Right lobe of liver (tissue), 6 donors: Measurements from ENCODE around the gene HSPA12A. TPM values are rescaled to one million over a fixed set of nuclear protein-coding genes. Genes with fewer than 3 reads are reported as not detected.
A peak's percentile ranks its signal among the peaks of the same experiment; 100 is the strongest.

Experiments
- ATAC-seq, 4 donors: fragments of 200-7000 bp; cut with Tn5 transposase; one replicate each; pipeline ENCODE4 v1.9.1; 2020; ENCODE audit warnings: mild to moderate bottlenecking in 4 of 4, moderate library complexity in 4 of 4
- DNase-seq, 3 donors: peaks; one replicate each; pipeline ENCODE4 v3.0.0-alpha.2; 2020
- H3K27ac ChIP-seq, 3 donors: fragments of 200-600 bp; one replicate each; pipeline ENCODE4 v1.8.0; 2022
- H3K27me3 ChIP-seq, 2 donors: fragments of 200-600 bp; one replicate each; pipeline ENCODE4 v1.8.0; 2022
- H3K36me3 ChIP-seq, 4 donors: fragments of 200-600 bp; sonication (generic) in 1 of 4; one replicate each; pipeline versions ENCODE4 v1.5.1 to v1.8.0; 2017 to 2022; ENCODE audit warnings: control low read depth in 1 of 4
- H3K4me1 ChIP-seq, 4 donors: fragments of 200-600 bp; sonication (generic) in 1 of 4; one replicate each; pipeline versions ENCODE4 v1.5.1 to v1.8.0; 2017 to 2022; ENCODE audit warnings: control low read depth in 1 of 4
- H3K4me3 ChIP-seq, 3 donors: fragments of 200-600 bp; one replicate each; pipeline ENCODE4 v1.8.0; 2022
- H3K9me3 ChIP-seq, 4 donors: fragments of 200-600 bp; sonication (generic) in 1 of 4; one replicate each; pipeline versions ENCODE4 v1.5.1 to v1.8.0; 2017 to 2022; ENCODE audit warnings: control low read depth in 1 of 4
- POLR2A ChIP-seq: fragments of 450-650 bp; IDR thresholded peaks from one replicate; pipeline ENCODE4 v1.6.1; 2017; ENCODE audit warnings: antibody characterized with exemption, mild to moderate bottlenecking
- WGBS: methylation state at CpG from one replicate; pipeline ENCODE4 v1.1.6; 2018; ENCODE audit warnings: low coverage, low lambda C conversion rate; ENCODE audit not compliant: insufficient coverage; ENCODE audit errors: missing lambda C conversion rate; 5-methylcytosine and 5-hydroxymethylcytosine counted together
- intact Hi-C, 2 donors: fragments of 100-400 bp; cut with DNase I; formaldehyde crosslinking; loops; one replicate each; pipeline versions ENCODE4 v1.11.2 to v1.14.1; 2022
- total RNA-seq, 6 experiments: library from RNA; depleted of rRNA in 2 of 6; stranded (reverse); fragments of >200 nt in 2 of 6; fragmentation: NEBNext Ultra II Directional in 3 of 6; extraction: Animal tissue kit (Norgen Biotek cat#: 25700) in 3 of 6; gene quantifications; one replicate each; pipeline versions ENCODE4 v1.1.0 to v1.2.4, GENCODE V29; 2016 to 2023
- TF ChIP-seq, protein P1 (sequence below), 4 donors: fragments of 200-600 bp in 3 of 4; fragments of 450-650 bp in 1 of 4; IDR thresholded peaks; one replicate each; pipeline versions ENCODE4 v1.5.1 to v1.8.0; 2016 to 2022; ENCODE audit warnings: antibody characterized with exemption in 4 of 4, mild to moderate bottlenecking in 2 of 4
- donor health status: DM: no; HTN: yes; CAD: no.
- donor health status: DM: no; HTN: no; CAD: no.
- donor health status: DM: no; HTN: no; CAD: no.
- donor health status: DM: no; HTN: yes; CAD: no.
- donor health status: DM: no; HTN: yes; CAD: no.

HSPA12A gene
- total RNA-seq, 6 experiments from 2014 or later = 2.3 to 4.2 (median 2.9) TPM

- DNase-seq = no peak
- Histone ChIP-seq H3K4me3 (no peak overlapping the region), H3K27me3 (peaks cover 0 to 8% of the 10 kb centered on the region in 2 donors), H3K36me3 (no peaks in the 10 kb centered on the region), H3K9me3 (no peaks in the 10 kb centered on the region), H3K27ac (no peak overlapping the region), H3K4me1 (peaks cover 0 to 11% (median 0%) of the 10 kb centered on the region in 4 donors)
- intact Hi-C loops = no loop called here
- ATAC-seq = no peak
- WGBS = 63% methylated on average over 2 of the region's 12 CpGs
- TF ChIP-seq, protein P1, sequence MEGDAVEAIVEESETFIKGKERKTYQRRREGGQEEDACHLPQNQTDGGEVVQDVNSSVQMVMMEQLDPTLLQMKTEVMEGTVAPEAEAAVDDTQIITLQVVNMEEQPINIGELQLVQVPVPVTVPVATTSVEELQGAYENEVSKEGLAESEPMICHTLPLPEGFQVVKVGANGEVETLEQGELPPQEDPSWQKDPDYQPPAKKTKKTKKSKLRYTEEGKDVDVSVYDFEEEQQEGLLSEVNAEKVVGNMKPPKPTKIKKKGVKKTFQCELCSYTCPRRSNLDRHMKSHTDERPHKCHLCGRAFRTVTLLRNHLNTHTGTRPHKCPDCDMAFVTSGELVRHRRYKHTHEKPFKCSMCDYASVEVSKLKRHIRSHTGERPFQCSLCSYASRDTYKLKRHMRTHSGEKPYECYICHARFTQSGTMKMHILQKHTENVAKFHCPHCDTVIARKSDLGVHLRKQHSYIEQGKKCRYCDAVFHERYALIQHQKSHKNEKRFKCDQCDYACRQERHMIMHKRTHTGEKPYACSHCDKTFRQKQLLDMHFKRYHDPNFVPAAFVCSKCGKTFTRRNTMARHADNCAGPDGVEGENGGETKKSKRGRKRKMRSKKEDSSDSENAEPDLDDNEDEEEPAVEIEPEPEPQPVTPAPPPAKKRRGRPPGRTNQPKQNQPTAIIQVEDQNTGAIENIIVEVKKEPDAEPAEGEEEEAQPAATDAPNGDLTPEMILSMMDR (IDR thresholded peaks at IDR 0.05) = no peak
- TF ChIP-seq POLR2A = no peak
Measured at GRCh38 chr10:116744163-116744753, 1.9 kb upstream of the HSPA12A start.

DNA sequence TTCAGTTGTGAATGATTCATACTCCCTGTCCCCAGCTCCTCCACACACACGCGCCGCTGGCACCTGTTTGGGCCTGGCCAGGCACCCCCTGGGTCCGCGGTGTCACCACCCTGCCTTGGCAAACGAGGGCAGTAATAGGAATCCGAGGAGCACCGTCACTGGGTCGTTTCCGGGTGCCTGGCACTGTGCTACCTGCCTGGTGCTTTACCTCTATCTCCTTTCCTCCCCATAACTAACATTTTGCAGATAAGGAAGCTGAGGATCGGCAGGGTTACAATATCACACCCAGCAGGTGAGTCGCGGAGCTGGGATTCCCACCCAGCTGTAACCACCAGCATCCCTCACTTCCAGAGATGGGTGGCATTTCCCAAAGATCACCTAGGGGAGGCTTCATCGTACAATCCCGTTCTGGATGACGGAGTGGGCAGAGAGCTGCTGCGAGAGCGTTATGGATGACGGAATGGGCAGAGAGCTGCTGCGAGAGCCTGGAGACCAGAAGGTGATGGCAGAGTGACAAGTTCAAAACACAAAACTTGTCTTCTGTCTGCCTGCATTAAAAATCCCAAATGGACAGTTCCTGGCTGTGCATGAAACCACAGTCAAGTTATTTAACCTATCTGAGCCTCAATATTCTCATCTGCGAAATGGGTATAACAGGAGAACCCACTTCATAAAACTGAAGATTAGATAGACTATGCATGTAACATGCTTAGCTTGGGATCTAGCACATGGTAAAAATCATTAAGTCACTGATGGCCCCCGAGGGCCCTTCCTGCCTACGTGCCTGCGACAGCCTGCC is 1.1 kb upstream of the HSPA12A start:
- TF ChIP-seq, protein P1 (IDR thresholded peaks at IDR 0.05) = no peak
- no peak for TF ChIP-seq POLR2A
- no peak for ATAC-seq
- WGBS = 67% methylated on average over 15 of the region's 24 CpGs
- intact Hi-C loops = no loop called here
- Histone ChIP-seq H3K27ac (peak overlapping the region in 1 of 3 donors; percentile 36), H3K4me3 (peak overlapping the region; percentile 63 to 73 (median 70)), H3K9me3 (no peaks in the 10 kb centered on the region), H3K36me3 (no peaks in the 10 kb centered on the region), H3K27me3 (peaks cover 0 to 8% of the 10 kb centered on the region in 2 donors), H3K4me1 (peaks cover 0 to 11% (median 0%) of the 10 kb centered on the region in 4 donors)
- no peak for DNase-seq

DNA sequence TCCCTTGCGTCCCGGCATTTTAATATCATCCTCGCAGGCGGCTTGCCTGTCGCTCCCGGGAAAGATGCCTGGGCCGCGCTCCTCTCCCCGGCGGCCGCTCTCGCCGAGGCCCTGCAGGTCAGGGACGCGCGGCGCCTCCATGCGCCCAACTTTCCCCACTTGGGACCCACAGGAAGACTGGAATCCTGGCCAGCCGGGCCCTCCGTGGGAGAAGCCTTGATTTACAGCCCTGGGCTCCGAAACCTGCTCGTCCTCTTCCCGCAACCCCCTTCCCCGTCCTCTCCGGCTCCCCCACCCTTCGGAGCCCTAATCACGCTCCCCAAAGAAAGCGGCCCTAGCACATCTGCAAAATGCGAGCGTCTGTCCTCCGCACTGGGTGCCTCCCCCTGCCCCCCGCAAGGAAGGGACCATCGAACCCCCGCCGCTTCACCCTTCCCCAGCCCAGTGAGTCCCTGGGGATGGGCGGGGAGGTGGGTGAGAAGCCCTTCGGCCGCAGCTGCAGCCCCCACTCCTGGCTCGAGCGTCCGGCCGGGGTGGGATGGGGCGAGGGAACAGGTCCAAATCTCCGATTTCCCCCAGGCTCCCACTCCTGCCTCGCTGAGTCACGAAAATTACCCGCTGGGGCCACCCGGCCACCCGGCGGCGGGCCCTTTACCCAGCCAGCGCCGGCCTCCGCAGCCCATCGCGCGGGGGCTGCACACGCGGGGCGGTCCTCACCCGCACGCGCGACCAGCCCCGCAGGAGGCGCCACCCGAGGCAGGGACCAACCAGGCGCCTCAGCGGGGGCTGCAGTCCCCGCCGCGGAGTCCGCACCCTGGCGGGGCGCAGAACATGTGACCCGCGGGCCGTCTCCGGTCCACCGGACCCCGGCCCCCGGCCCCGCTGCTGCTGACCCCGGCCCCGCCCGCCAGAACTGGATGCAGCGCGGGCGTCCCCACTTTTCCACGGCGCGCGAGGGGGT is 695 bp downstream of the HSPA12A start:
- DNase-seq (peak in 1 of 3 donors; percentile 29), ATAC-seq (peak in 2 of 4 donors; percentile 2 to 5)
- TF ChIP-seq, protein P1 (IDR thresholded peaks at IDR 0.05) = no peak
- TF ChIP-seq POLR2A = no peak
- peaks cover 0 to 11% (median 0%) of the 10 kb centered on the region in 4 donors for H3K4me1 ChIP-seq
- no peaks in the 10 kb centered on the region for H3K36me3 ChIP-seq
- H3K9me3 ChIP-seq = no peaks in the 10 kb centered on the region
- no CpG with 5 or more reads among the region's 93 CpGs for WGBS
- H3K27ac ChIP-seq = no peak overlapping the region
- intact Hi-C loops = no loop called here
- peak overlapping the region; percentile 59 to 73 (median 63) for H3K4me3 ChIP-seq
- H3K27me3 ChIP-seq = peaks cover 0 to 8% of the 10 kb centered on the region in 2 donors

DNA sequence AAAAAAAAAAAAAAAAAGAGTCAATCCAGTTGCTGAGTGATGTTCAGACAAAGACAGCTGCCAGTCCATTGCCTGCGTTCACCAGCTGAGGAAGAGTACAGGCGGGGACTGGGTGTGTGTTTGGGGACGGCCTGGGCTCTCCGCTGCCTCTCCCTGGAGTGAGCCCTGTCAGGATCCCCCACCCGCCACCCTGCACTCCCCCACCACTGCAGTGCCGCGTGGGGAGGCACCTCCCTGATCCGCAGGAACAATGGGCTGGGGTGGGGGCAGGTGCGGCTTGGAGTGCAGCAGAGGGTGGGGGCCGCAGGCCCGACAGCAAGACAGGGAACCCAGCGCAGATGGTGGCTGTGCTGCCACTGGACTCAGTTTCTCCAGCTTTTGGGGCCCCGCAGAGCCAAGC is 1.4 kb downstream of the HSPA12A start:
- Histone ChIP-seq H3K9me3 (no peaks in the 10 kb centered on the region), H3K27ac (no peak overlapping the region), H3K4me3 (peak overlapping the region in 2 of 3 donors; percentile 63 to 73), H3K36me3 (no peaks in the 10 kb centered on the region), H3K27me3 (peaks cover 0 to 8% of the 10 kb centered on the region in 2 donors), H3K4me1 (peaks cover 0 to 11% (median 0%) of the 10 kb centered on the region in 4 donors)
- no peak for ATAC-seq
- intact Hi-C loops = no loop called here
- no peak for TF ChIP-seq POLR2A
- TF ChIP-seq, protein P1 (IDR thresholded peaks at IDR 0.05) = no peak
- DNase-seq = no peak
- 30% methylated on average over 4 of the region's 13 CpGs for WGBS
